K562 (cell line): ENCODE data around the gene KCNN4. TPM values are rescaled to one million over a fixed set of nuclear protein-coding genes. Genes with fewer than 3 reads are reported as not detected.

Source experiments
- FOXP1 ChIP-seq: sonication (generic); formaldehyde crosslinking; IDR thresholded peaks from 2 replicates; pipeline ENCODE4 v1.8.0; 2022; ENCODE audit warnings: mild to moderate bottlenecking, missing genetic modification reagents
- GABPB2 ChIP-seq: fragments of 250-450 bp; sonication (Bioruptor Pico); conservative IDR thresholded peaks from 2 replicates; pipeline ENCODE4 v1.5.1; 2021; ENCODE audit warnings: mild to moderate bottlenecking
- HNRNPK ChIP-seq: fragments of 200-400 bp; formaldehyde crosslinking; IDR thresholded peaks from one replicate; pipeline ENCODE4 v1.6.1; 2018; ENCODE audit warnings: mild to moderate bottlenecking, low read depth, low read length; ENCODE audit not compliant: poor library complexity, severe bottlenecking
- MAFG ChIP-seq: fragments of 450-650 bp; conservative IDR thresholded peaks from 2 replicates; pipeline ENCODE4 v1.6.1; 2016; ENCODE audit warnings: missing genetic modification characterization, missing compliant biosample characterization
- MCM7 ChIP-seq, 2 experiments: fragments of 450-650 bp; IDR thresholded peaks; 2 replicates each; pipeline ENCODE4 v1.6.1; 2016 to 2018
- MED1 ChIP-seq: sonication (generic); formaldehyde crosslinking; IDR thresholded peaks from 2 replicates; pipeline ENCODE4 v1.8.1; 2023; ENCODE audit warnings: missing genetic modification reagents, borderline replicate concordance
- POU5F1 ChIP-seq: fragments of 150-350 bp; IDR thresholded peaks from 2 replicates; pipeline ENCODE4 v1.6.1; 2014; ENCODE audit warnings: borderline replicate concordance, low read length, low read depth, mild to moderate bottlenecking; ENCODE audit not compliant: partially characterized antibody
- SIRT6 ChIP-seq: IDR thresholded peaks from one replicate; pipeline ENCODE4 v1.6.1; 2012; ENCODE audit warnings: low read depth, mild to moderate bottlenecking, control low read depth, inconsistent platforms, low read length, moderate library complexity
- ZNF133 ChIP-seq: fragments of 250-450 bp; sonication (Bioruptor Pico); IDR thresholded peaks from 2 replicates; pipeline ENCODE4 v1.4.0; 2020; ENCODE audit warnings: mild to moderate bottlenecking
- polyA plus RNA-seq, 8 experiments: library from polyadenylated mRNA; depleted of rRNA in 4 of 8; stranded (reverse) in 5 of 8; unstranded in 3 of 8; fragments of >200 nt; fragmentation: Nextera tagmentation in 2 of 8; fragmentation: Illumina TruSeq in 1 of 8; extraction: Ambion mirVana in 2 of 8; extraction: Trizol in 1 of 8; gene quantifications; 2 replicates each; pipeline versions ENCODE4 v1.2.1 to v1.2.3, GENCODE V29; 2011 to 2014; ENCODE audit warnings: inconsistent platforms in 1 of 8, missing spikeins in 1 of 8
- total RNA-seq, 7 experiments: library from RNA; depleted of rRNA in 6 of 7; stranded (reverse); fragments of >200 nt in 6 of 7; fragmentation: Illumina TruSeq in 2 of 7; extraction: Trizol in 2 of 7; gene quantifications; 2 replicates each; pipeline versions ENCODE4 v1.2.1 to v1.2.3, GENCODE V29; 2011 to 2021; ENCODE audit warnings: low replicate concordance in 1 of 7
- TF ChIP-seq, protein P1 (sequence below): fragments of 450-650 bp; IDR thresholded peaks from 2 replicates; pipeline ENCODE4 v1.6.1; 2016; ENCODE audit warnings: antibody characterized with exemption
- TF ChIP-seq, protein P2 (sequence below): fragments of 250-450 bp; sonication (Bioruptor Pico); IDR thresholded peaks from 2 replicates; pipeline ENCODE4 v1.5.0; 2022; ENCODE audit warnings: mild to moderate bottlenecking
- TF ChIP-seq, protein P3 (sequence below): fragments of 200-800 bp; sonication (Bioruptor generic); IDR thresholded peaks from 2 replicates; pipeline ENCODE4 v1.6.1; 2016; ENCODE audit warnings: missing genetic modification characterization, missing compliant biosample characterization
- TF ChIP-seq, protein P4 (sequence below), 2 experiments: IDR thresholded peaks; 2 replicates each; pipeline ENCODE4 v1.6.1; 2011; ENCODE audit warnings: borderline replicate concordance in 1 of 2, control low read depth in 1 of 2, low read depth in 1 of 2, low read length in 1 of 2, mild to moderate bottlenecking in 1 of 2, mixed read lengths in 1 of 2, moderate library complexity in 1 of 2; ENCODE audit not compliant: insufficient read depth in 1 of 2, insufficient read length in 1 of 2, poor library complexity in 1 of 2, severe bottlenecking in 1 of 2; ENCODE audit errors: extremely low read depth in 1 of 2
- TF ChIP-seq, protein P5 (sequence below): fragments of 250-450 bp; sonication (Bioruptor Pico); IDR thresholded peaks from 2 replicates; pipeline ENCODE4 v1.8.0; 2022; ENCODE audit warnings: moderate library complexity, mild to moderate bottlenecking, inconsistent platforms

The KCNN4 gene
- total and polyA plus RNA-seq, 9 of the 15 experiments (the other 6 are each of a cell fraction or from before 2014, with no cell fraction given): 0.53 to 37.7 (median 25.9) TPM

DNA sequence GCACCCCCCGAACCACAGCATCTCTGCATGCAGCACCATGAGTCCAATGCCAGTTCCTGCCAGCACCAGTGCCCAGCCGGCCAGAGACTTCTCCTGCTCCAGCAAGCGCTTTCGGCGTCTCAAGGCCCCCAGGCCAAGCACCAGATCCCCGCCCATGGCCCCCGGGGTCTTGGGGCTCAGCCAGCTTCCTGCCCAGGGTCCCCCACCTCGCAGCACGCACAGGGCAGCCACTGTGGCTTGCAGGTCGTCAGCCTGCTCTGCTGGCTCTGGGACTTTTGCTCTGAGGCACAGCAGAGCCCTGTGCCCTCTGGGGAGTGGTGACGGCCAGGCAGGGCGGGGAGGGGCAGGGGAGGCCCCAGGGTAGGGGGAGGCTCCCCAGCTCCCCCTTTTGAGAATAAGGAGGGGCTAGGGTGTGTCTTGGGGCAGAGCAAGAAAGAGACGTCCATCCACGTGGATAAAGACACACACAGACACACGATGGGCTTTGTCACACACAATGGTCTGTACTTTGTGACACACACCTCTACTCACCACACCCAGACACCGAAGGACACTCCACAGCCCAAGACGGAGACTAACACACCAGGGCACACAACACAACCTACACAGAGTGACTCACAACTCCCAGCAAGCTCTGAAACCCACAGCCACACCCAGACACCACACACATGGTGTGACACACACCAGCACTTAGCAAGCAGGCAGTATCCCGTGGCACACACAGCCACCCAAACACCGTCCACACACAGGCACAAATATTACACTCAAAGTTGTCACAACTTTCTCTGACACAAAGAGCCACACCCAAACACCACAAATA is at the start of gene KCNN4 (continued):
- TF ChIP-seq, protein P1, sequence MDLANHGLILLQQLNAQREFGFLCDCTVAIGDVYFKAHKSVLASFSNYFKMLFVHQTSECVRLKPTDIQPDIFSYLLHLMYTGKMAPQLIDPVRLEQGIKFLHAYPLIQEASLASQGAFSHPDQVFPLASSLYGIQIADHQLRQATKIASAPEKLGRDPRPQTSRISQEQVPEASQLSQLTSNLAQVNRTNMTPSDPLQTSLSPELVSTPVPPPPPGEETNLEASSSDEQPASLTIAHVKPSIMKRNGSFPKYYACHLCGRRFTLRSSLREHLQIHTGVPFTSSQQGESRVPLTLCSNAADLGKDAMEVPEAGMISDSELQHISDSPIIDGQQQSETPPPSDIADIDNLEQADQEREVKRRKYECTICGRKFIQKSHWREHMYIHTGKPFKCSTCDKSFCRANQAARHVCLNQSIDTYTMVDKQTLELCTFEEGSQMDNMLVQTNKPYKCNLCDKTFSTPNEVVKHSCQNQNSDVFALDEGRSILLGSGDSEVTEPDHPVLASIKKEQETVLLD: peak; percentile 63; the same call in 1 of the 2 replicates
- TF ChIP-seq POU5F1 (no peak), MAFG (tag) (no peak), GABPB2 (no peak), MED1 (no peak), HNRNPK (no peak), MCM7 (IDR thresholded peaks at IDR 0.05) (0 out of 4 replicates have a peak, but pooled peaks of 1 of the 2 experiments have one; percentile 16), FOXP1 (CRISPR knock-in tag) (no peak), ZNF133 (CRISPR knock-in tag) (0 out of 2 replicates have a peak, but pooled peaks have one; percentile 34), SIRT6 (no peak)
- TF ChIP-seq, protein P2, sequence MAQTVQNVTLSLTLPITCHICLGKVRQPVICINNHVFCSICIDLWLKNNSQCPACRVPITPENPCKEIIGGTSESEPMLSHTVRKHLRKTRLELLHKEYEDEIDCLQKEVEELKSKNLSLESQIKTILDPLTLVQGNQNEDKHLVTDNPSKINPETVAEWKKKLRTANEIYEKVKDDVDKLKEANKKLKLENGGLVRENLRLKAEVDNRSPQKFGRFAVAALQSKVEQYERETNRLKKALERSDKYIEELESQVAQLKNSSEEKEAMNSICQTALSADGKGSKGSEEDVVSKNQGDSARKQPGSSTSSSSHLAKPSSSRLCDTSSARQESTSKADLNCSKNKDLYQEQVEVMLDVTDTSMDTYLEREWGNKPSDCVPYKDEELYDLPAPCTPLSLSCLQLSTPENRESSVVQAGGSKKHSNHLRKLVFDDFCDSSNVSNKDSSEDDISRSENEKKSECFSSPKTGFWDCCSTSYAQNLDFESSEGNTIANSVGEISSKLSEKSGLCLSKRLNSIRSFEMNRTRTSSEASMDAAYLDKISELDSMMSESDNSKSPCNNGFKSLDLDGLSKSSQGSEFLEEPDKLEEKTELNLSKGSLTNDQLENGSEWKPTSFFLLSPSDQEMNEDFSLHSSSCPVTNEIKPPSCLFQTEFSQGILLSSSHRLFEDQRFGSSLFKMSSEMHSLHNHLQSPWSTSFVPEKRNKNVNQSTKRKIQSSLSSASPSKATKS: no peak
- TF ChIP-seq, protein P3, sequence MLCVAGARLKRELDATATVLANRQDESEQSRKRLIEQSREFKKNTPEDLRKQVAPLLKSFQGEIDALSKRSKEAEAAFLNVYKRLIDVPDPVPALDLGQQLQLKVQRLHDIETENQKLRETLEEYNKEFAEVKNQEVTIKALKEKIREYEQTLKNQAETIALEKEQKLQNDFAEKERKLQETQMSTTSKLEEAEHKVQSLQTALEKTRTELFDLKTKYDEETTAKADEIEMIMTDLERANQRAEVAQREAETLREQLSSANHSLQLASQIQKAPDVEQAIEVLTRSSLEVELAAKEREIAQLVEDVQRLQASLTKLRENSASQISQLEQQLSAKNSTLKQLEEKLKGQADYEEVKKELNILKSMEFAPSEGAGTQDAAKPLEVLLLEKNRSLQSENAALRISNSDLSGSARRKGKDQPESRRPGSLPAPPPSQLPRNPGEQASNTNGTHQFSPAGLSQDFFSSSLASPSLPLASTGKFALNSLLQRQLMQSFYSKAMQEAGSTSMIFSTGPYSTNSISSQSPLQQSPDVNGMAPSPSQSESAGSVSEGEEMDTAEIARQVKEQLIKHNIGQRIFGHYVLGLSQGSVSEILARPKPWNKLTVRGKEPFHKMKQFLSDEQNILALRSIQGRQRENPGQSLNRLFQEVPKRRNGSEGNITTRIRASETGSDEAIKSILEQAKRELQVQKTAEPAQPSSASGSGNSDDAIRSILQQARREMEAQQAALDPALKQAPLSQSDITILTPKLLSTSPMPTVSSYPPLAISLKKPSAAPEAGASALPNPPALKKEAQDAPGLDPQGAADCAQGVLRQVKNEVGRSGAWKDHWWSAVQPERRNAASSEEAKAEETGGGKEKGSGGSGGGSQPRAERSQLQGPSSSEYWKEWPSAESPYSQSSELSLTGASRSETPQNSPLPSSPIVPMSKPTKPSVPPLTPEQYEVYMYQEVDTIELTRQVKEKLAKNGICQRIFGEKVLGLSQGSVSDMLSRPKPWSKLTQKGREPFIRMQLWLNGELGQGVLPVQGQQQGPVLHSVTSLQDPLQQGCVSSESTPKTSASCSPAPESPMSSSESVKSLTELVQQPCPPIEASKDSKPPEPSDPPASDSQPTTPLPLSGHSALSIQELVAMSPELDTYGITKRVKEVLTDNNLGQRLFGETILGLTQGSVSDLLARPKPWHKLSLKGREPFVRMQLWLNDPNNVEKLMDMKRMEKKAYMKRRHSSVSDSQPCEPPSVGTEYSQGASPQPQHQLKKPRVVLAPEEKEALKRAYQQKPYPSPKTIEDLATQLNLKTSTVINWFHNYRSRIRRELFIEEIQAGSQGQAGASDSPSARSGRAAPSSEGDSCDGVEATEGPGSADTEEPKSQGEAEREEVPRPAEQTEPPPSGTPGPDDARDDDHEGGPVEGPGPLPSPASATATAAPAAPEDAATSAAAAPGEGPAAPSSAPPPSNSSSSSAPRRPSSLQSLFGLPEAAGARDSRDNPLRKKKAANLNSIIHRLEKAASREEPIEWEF (CRISPR knock-in tag): no peak
- TF ChIP-seq, protein P4, sequence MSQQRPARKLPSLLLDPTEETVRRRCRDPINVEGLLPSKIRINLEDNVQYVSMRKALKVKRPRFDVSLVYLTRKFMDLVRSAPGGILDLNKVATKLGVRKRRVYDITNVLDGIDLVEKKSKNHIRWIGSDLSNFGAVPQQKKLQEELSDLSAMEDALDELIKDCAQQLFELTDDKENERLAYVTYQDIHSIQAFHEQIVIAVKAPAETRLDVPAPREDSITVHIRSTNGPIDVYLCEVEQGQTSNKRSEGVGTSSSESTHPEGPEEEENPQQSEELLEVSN (IDR thresholded peaks at IDR 0.05; ENCODE audit: borderline replicate concordance in 1 of 2, extremely low read depth in 1 of 2, insufficient read depth in 1 of 2, insufficient read length in 1 of 2, low read depth in 1 of 2, low read length in 1 of 2, poor library complexity in 1 of 2, severe bottlenecking in 1 of 2): peak in 1 of 2 experiments; percentile 46
- TF ChIP-seq, protein P5, sequence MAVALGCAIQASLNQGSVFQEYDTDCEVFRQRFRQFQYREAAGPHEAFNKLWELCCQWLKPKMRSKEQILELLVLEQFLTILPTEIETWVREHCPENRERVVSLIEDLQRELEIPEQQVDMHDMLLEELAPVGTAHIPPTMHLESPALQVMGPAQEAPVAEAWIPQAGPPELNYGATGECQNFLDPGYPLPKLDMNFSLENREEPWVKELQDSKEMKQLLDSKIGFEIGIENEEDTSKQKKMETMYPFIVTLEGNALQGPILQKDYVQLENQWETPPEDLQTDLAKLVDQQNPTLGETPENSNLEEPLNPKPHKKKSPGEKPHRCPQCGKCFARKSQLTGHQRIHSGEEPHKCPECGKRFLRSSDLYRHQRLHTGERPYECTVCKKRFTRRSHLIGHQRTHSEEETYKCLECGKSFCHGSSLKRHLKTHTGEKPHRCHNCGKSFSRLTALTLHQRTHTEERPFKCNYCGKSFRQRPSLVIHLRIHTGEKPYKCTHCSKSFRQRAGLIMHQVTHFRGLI (CRISPR knock-in tag): no peak
